HG02938 (cell line): ENCODE measurements around the gene SPSB3.

Experiments
- ATAC-seq: cut with Tn5 transposase; IDR thresholded peaks from one replicate; pipeline ENCODE4 v1.9.1; 2021; ENCODE audit warnings: mild to moderate bottlenecking, moderate library complexity; ENCODE audit not compliant: unreplicated experiment

The SPSB3 gene

DNA sequence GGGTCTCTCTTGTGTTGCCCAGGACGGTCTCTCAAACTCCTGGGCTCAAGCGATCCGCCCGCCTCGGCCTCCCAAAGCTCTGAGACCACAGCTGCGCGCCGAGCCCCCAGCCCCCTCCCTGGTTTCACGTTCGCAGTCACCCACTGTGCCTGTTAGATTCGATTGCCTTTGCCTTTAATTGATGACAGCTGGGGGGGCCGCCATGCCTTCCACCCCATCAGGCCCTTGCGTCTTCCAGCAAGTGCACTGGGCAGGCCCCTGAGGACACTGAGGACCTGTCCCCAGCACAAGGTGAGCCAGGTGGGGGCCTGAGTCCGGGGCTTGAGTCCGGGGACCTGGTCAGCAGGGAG lies 7.9 kb upstream of the SPSB3 start:
- ATAC-seq: no peak

- no peak for ATAC-seq
Observed at GRCh38 chr16:1789643-1790045, 7.3 kb upstream of the SPSB3 start.

DNA sequence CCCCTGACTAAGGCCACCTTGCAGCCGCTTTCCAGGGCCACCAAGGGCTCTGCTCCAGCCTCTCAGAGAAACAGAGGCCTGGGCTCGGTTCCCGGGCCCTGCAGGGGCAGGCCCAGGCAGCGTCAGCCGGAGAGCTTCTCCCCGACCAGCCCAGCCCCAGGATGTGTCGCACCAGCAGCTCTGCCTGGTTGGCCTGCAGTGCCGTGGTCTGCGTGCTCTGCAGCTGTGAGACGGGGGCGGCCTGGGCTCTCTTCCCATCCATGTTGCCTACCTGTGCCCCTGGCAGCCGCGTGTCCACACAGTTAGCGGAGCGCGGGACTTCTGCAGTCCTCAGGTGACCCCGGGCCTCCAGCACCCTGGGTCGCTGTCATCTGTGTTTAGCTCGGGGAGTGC lies 6.3 kb upstream of the SPSB3 start:
- ATAC-seq: no peak

- ATAC-seq: no peak
Observed at GRCh38 chr16:1788095-1788707, 5.8 kb upstream of the SPSB3 start.

DNA sequence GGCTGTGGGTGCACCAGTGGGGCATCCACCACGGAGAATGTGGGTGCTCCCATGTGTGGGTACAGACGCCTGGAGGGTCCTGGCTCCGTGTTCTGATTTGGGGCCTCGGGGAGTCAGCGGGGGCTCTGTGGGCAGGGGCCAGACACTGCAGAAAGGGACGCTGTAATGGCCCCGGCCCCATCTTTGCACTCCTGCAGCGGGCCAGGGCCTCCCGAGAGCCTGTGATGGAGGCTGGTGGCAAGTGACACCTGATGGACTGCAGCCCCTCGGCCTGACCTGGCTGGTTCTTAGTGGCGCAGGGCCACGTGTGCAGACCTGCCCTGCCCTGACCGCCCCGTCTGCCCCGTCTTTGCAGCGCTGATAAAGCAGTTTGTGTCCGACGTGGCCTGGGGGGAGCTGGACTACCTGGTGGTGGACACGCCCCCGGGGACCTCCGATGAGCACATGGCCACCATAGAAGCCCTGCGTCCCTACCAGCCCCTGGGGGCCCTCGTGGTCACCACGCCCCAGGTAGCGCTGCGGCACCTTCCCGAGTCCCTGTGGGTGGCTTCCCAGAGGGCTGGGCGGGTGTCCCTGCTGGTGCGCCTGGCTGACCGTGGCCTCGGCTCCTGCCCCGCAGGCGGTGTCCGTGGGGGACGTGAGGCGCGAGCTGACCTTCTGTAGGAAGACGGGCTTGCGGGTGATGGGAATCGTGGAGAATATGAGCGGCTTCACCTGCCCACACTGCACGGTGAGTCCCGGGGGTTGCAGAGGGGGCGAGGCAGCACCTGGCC lies 5.1 kb upstream of the SPSB3 start:
- ATAC-seq: no peak

DNA sequence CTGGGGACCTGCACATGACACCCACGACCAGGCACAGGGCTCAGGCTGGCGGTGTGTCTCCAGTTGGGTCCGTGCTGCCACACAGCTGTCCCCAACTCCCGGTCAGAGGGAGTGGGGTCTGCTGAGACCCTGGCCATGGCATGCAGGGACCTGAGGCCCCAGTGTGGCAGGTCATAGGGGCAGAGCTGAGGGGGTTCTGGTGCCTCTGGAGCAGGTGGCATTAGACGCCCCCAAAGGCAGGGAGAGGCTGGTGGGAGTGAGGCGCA lies 4.6 kb upstream of the SPSB3 start:
- no peak for ATAC-seq

DNA sequence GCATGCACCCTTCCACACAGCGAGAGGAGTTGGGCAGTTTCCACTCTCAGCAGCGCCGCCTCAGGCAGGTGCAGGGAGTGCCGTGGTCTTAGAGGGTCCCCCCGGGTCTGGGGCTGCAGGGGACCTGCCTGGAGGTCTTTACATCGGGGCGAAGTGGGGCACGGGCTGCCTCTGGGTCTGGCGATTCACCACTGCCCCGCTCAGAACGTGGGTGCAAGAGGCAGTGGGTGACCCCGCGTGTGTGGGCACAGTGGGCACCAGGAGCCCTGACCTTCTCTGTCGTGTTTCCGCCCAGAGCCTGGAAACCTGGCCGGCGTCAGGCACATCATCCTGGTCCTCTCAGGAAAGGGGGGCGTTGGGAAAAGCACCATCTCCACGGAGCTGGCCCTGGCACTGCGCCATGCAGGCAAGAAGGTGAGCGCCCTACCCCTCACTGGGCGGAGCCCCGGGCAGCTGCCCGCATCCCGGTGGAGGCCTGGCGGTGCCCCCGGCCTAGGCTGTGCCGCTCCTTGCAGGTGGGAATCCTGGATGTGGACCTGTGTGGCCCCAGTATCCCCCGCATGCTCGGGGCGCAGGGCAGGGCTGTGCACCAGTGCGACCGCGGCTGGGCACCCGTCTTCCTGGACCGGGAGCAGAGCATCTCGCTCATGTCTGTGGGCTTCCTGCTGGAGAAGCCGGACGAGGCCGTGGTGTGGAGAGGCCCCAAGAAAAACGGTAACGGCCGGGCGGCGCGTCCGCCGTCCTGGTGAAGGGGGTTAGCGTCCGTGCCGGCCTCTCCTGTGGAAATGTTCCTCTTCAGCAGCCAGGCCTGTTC lies 4.1 kb upstream of the SPSB3 start:
- no peak for ATAC-seq

GRCh38 chr16:1785846-1786170 lies 3.4 kb upstream of the SPSB3 start:
- no peak for ATAC-seq

- ATAC-seq: no peak
Observed at GRCh38 chr16:1784977-1785845, 2.8 kb upstream of the SPSB3 start.

DNA sequence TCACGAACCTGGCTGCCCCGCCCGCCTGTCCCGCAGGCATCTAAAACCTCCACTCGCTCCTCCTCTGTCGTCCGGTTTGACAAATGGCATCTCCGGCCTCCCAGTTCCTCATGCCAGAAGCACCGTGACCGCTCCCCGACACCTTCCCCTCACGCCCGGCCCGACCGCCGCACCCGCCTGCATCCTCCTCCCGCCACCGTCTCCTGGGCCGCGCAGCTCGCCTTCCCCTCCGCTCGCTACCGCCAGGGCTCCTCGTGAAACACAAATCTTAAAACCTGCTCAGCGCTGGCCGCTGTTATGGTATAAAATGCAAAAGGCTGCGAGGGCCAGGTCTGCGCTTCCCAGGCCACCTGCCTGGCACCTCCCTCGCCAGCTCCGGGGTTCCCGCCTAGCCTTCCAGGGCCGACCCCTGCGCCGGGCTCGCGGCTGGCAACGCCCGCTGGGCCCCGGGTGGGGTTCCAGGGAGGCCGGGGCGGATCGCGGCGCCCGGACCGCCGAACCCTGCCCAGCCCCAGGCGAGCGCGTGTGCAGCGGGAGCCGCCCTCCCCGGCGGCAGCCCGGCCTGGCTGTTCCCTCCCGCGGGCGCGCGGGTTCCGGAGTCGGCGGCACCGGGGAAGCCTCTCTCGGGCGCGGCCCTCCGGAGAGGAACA lies 488 bp downstream of the SPSB3 start:
- ATAC-seq: no peak

GRCh38 chr16:1781254-1781653 lies 1.1 kb downstream of the SPSB3 start:
- no peak for ATAC-seq

- ATAC-seq: no peak
Observed at GRCh38 chr16:1780677-1781072, 1.7 kb downstream of the SPSB3 start.

DNA sequence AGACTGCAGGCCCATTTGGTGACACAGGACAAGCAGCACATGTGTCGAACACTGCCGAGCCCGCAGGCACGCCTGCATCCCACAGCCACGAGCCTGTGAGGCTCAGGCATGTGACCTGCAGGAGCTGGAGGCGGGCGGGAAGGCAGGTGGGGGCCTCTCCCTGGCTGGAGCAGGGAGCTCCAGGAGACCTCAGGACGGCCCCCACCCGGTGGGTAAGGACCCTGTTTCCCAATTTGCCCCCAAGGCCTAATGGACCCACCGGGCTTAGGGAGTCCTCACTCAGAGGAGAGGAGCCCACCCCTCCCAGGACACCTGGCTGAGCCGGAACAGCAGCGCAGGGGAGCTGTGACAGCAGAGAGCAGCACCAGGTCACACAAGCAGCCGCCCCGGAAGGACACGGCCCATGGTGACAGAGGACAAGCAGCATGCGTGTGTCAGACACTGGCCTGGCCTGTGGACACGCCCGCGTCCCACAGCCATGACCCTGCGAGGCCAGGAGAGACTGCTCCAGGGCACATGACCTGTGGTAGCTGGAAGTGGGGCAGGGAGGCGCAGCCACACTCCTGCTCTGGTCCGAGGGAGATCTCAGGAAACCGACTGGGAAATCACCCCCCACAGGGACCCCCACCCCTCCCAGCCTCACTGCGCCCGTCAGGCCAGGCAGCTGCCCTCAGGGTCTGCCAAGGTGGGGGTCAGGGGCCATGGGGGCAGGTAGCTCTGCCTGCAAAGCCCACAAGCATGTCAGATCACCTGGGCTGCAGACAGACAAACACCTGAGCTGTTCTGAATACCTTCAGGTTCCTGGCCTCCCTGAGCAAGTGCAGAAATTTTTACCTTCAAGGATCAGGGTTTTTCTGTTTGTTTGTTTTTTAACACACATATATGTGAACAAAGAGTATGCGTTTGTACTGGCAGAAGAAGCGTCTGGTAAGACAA lies 2.4 kb downstream of the SPSB3 start:
- ATAC-seq: no peak

DNA sequence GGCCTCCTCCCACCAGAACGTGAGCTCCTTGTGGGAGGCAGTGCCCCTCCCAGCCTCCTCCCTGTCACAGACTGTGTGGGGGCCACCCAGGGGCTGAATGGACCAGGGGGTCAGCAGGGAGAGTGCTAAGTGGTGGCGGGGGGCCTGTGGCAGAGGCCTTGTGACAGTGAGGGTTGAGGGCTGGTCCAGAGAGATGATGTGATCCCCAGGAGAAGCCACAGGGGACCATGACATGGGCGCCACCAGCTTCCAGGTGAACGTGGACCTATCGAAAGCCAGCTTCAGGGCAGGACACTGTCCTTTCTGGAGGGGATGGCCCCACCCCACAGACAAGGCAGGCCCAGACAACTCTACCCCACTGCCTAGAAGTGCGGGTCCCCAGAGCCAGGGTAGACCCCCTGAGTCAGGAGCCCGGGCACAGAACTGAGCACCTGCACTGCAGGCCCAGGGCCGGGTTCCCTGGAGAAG lies 3.1 kb downstream of the SPSB3 start:
- ATAC-seq: no peak

DNA sequence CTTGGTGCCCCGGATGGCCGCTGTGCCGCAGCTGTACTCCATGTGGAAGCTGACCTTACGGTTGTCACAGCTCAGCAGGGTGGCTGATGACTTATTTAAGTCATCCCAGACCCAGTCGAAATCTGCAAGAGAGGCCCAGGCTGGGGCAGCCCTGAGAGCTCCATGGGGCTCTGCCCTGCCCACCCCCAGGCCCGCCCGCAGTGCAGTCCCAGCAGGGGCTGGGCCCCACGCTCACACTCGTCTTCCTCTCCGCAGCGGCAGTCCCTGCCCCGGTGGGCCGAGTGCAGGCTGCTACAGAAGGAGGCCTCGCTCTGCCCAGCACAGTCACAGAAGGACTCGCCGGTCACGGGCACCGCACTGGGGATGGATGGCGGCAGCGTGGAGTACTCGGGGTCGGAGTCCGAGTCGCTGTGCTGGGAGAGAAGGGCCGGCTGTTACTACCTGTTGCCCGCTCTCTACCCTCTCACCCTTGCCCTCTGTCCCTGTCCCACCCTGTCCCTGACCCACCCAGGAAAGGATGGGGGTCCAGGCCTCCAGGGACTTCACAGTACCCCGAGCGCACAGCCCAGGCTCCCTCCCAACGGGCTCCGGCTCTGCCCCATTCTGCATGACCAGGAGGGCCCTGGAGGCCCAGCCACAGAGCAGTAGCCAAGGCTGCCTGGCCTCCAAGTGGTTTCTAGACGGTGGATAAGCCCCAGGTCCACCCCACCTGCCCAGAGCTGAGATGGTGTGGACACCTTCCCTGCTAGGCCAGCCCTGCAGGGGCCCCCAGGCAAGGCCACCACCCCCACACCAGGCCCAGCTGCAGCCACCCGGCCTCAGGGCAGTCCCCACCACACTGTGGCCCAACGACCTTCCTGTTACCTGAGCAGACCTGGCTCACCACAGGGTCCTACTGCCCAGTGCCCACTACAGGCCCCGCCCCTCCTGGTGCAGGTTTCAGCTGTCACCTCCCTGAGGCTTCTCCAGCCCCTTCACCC lies 3.9 kb downstream of the SPSB3 start:
- no peak for ATAC-seq

- ATAC-seq: no peak
Observed at GRCh38 chr16:1777375-1778199, 4.8 kb downstream of the SPSB3 start.

DNA sequence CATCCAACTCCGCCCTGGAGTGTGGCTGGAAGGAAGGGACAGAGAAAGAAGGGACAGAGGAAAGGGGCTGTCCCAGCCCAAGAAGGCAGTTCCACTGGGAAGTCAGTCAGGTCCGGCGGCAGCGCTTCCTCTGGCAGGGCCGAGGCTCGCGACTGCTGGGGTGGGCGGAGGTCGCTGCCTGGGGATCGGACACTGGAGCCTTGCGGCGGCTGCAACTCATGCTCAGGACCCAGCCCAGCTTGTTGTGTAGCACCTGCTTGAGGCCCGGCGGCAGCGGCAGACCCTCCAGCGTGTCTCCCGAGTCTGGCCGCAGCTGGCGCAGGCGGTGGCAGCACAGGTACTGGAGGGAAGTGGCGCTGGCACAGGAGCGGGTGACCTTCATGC lies 5.4 kb downstream of the SPSB3 start:
- no peak for ATAC-seq

GRCh38 chr16:1776672-1776955 lies 5.8 kb downstream of the SPSB3 start:
- no peak for ATAC-seq
